HG03342 (cell line): Measurements from ENCODE around the gene MYEF2.

Experiments used
- ATAC-seq: cut with Tn5 transposase; IDR thresholded peaks from one replicate; pipeline ENCODE4 v1.9.1; 2021; ENCODE audit warnings: mild to moderate bottlenecking, moderate library complexity; ENCODE audit not compliant: unreplicated experiment

The MYEF2 gene

GRCh38 chr15:48177766-48178647 lies at the start of gene MYEF2:
TSS of gene MYEF2 (minus strand) at chr15:48178295. CDS start at chr15:48178237, 58 bp downstream.
- peak; percentile 79 for ATAC-seq

- ATAC-seq = no peak
Observed at GRCh38 chr15:48225771-48226170, 47.7 kb upstream of the MYEF2 start.

GRCh38 chr15:48222627-48223026 lies 44.5 kb upstream of the MYEF2 start:
- ATAC-seq = no peak

- no peak for ATAC-seq
Observed at GRCh38 chr15:48221885-48222284, 43.8 kb upstream of the MYEF2 start.

- no peak for ATAC-seq
Observed at GRCh38 chr15:48221261-48221660, 43.2 kb upstream of the MYEF2 start.

GRCh38 chr15:48205981-48206380 lies 27.9 kb upstream of the MYEF2 start, which contains the start of gene SLC12A1:
TSS of gene SLC12A1 (plus strand) at chr15:48206302. CDS start at chr15:48207720, 1,418 bp downstream.
- no peak for ATAC-seq

GRCh38 chr15:48202068-48202467 lies 24.0 kb upstream of the MYEF2 start:
- no peak for ATAC-seq

- ATAC-seq = no peak
Observed at GRCh38 chr15:48191574-48192225, 13.6 kb upstream of the MYEF2 start, which contains the start of gene CTXN2. TSS of gene CTXN2 (plus strand) at chr15:48191665. CDS start at chr15:48201301, 9,636 bp downstream.

GRCh38 chr15:48190932-48191573 lies 13.0 kb upstream of the MYEF2 start:
- no peak for ATAC-seq

- no peak for ATAC-seq
Observed at GRCh38 chr15:48186271-48186670, 8.2 kb upstream of the MYEF2 start.

- no peak for ATAC-seq
Observed at GRCh38 chr15:48185529-48185928, 7.4 kb upstream of the MYEF2 start.

- no peak for ATAC-seq
Observed at GRCh38 chr15:48182749-48183148, 4.7 kb upstream of the MYEF2 start.

GRCh38 chr15:48178648-48178931 lies 495 bp upstream of the MYEF2 start:
- no peak for ATAC-seq

- peak; percentile 62 for ATAC-seq
Observed at GRCh38 chr15:48177383-48177765, 721 bp downstream of the MYEF2 start.

GRCh38 chr15:48176957-48177356 lies 1.1 kb downstream of the MYEF2 start:
- no peak for ATAC-seq

GRCh38 chr15:48176112-48176511 lies 2.0 kb downstream of the MYEF2 start:
- ATAC-seq = no peak

GRCh38 chr15:48175126-48175525 lies 3.0 kb downstream of the MYEF2 start:
- no peak for ATAC-seq

GRCh38 chr15:48170981-48171380 lies 7.1 kb downstream of the MYEF2 start:
- ATAC-seq = no peak

GRCh38 chr15:48168616-48169015 lies 9.5 kb downstream of the MYEF2 start:
- no peak for ATAC-seq

GRCh38 chr15:48153526-48153925 lies 24.6 kb downstream of the MYEF2 start:
- ATAC-seq = no peak

GRCh38 chr15:48149858-48150257 lies 28.2 kb downstream of the MYEF2 start:
- no peak for ATAC-seq

- no peak for ATAC-seq
Observed at GRCh38 chr15:48147358-48147757, 30.7 kb downstream of the MYEF2 start.
